RWPE1 (cell line): ENCODE results near the gene TPD52L2.

Experiments used
- CTCF ChIA-PET: fragments of 350-600 bp; sonication (Branson Sonifier 250); formaldehyde crosslinking; extraction: SDS; loops from one replicate; lab custom pipeline; 2021; lab: Yijun Ruan, JAX
- POLR2A ChIA-PET: fragments of 400-600 bp; formaldehyde crosslinking; extraction: SDS; loops from one replicate; lab custom pipeline; 2020; ENCODE audit warnings: antibody characterized with exemption; ENCODE audit not compliant: low non-redundant PET; lab: Yijun Ruan, JAX
- DNase-seq: peaks from one replicate; pipeline ENCODE4 v3.0.0; 2012; ENCODE audit warnings: low spot score
- H3K27ac ChIP-seq: fragments of 450-650 bp; 2 replicates; pipeline ENCODE4 v1.5.1; 2017
- CTCF ChIP-seq: fragments of 450-650 bp; conservative IDR thresholded peaks from 2 replicates; pipeline ENCODE4 v1.5.1; 2017; ENCODE audit warnings: low read depth, mild to moderate bottlenecking

Gene TPD52L2

GRCh38 chr20:63892402-63892801 lies 27.3 kb downstream of the TPD52L2 start:
- TF ChIP-seq CTCF = no peak
- no peak for DNase-seq
- peak overlapping the region; percentile 42 for H3K27ac ChIP-seq
- POLR2A ChIA-PET = interaction anchor here (0.7 to 1.5 kb wide), 4 partner anchors 15 to 64 kb away, joined by 3 to 4 read pairs (median 4); partner anchors contain the start of genes TPD52L2 and UCKL1
- CTCF ChIA-PET = interaction anchor here (0.6 kb wide), 1 partner anchor 355 kb away, joined by 3 read pairs; no protein-coding TSS in a partner anchor

- no peak for TF ChIP-seq CTCF
- DNase-seq = no peak
- POLR2A ChIA-PET = interaction anchor here (0.5 to 1.3 kb wide), 4 partner anchors 29 to 103 kb away, joined by 3 to 5 read pairs (median 3); partner anchors contain the start of gene TPD52L2
- CTCF ChIA-PET = interaction anchor here (1.0 to 1.3 kb wide), 2 partner anchors 80 to 144 kb away, joined by 3 to 6 read pairs; no protein-coding TSS in a partner anchor
- H3K27ac ChIP-seq = peak overlapping the region; percentile 90
These were observed 28.9 kb downstream of the TPD52L2 start for GRCh38 chr20:63893999-63894357.

- POLR2A ChIA-PET = interaction anchor here (0.5 to 1.3 kb wide), 4 partner anchors 30 to 102 kb away, joined by 3 to 5 read pairs (median 3); partner anchors contain the start of gene TPD52L2
- peak within 1 kb of the TSS; percentile 90 for H3K27ac ChIP-seq
- CTCF ChIA-PET = interaction anchor here (1.0 to 1.3 kb wide), 3 partner anchors 79 to 144 kb away, joined by 3 to 6 read pairs (median 3); no protein-coding TSS in a partner anchor
- DNase-seq = peak; percentile 100
- no peak for TF ChIP-seq CTCF
These were observed 29.5 kb downstream of the TPD52L2 start, which contains the start of gene DNAJC5 for GRCh38 chr20:63894358-63895201. DNAJC5 (plus strand) TSS chr20:63895126; CDS start chr20:63928346, 33,220 bp downstream.

- peak overlapping the region; percentile 90 for H3K27ac ChIP-seq
- ChIA-PET POLR2A (interaction anchor here (1.7 kb wide), 1 partner anchor 30 kb away, joined by 5 read pairs; the partner anchor contains the start of gene TPD52L2), CTCF (interaction anchor here (0.6 to 1.3 kb wide), 5 partner anchors 13 to 84 kb away, joined by 3 to 7 read pairs (median 3); partner anchors contain the start of gene SAMD10)
- DNase-seq = no peak
- no peak for TF ChIP-seq CTCF
These were observed 30.3 kb downstream of the TPD52L2 start for GRCh38 chr20:63895202-63895951.

GRCh38 chr20:63895952-63896263 lies 30.8 kb downstream of the TPD52L2 start:
- TF ChIP-seq CTCF = no peak
- CTCF ChIA-PET = interaction anchor here (0.6 to 1.3 kb wide), 5 partner anchors 12 to 83 kb away, joined by 3 to 7 read pairs (median 3); partner anchors contain the start of gene SAMD10

More at GRCh38 chr20:63895952-63896263, 30.8 kb downstream of the TPD52L2 start:
- no peak for DNase-seq
- peak overlapping the region; percentile 90 for H3K27ac ChIP-seq
- POLR2A ChIA-PET = interaction anchor here (1.7 kb wide), 1 partner anchor 30 kb away, joined by 5 read pairs; the partner anchor contains the start of gene TPD52L2
